Measurements from ENCODE around the gene MEG3. TPM values are rescaled to one million over a fixed set of nuclear protein-coding genes. Genes with fewer than 3 reads are reported as not detected.

The MEG3 gene
- total RNA-seq, 2 donors from 2014 or later = not detected

GRCh38 chr14:100822532-100823296 lies 3.2 kb upstream of the MEG3 start:
- Mint-ChIP-seq H3K9me3 (peaks cover 2 to 8% of the 10 kb centered on the region in 2 donors), H3K4me3 (no peak overlapping the region)

GRCh38 chr14:100823413-100824080 lies 2.4 kb upstream of the MEG3 start:
- peaks cover 1 to 4% of the 10 kb centered on the region in 2 donors for H3K36me3 Mint-ChIP-seq (ENCODE audit: insufficient read depth in 2 of 2)
- no peak overlapping the region for H3K27ac Mint-ChIP-seq
- peaks cover 3 to 9% of the 10 kb centered on the region in 2 donors for H3K9me3 Mint-ChIP-seq

More at GRCh38 chr14:100822532-100823296, 3.2 kb upstream of the MEG3 start:
- Mint-ChIP-seq H3K36me3 (ENCODE audit: insufficient read depth in 2 of 2) (peaks cover 0 to 4% of the 10 kb centered on the region in 2 donors), H3K4me1 (ENCODE audit: low read depth) (peaks cover 7% of the 10 kb centered on the region), H3K27me3 (ENCODE audit: low read depth) (peaks cover 33% of the 10 kb centered on the region), H3K27ac (no peak overlapping the region)
- ATAC-seq (replicated peaks in 1 of 2) = no peak
- DNase-seq = no peak

GRCh38 chr14:100824091-100824551 lies 1.8 kb upstream of the MEG3 start:
- DNase-seq (no peak), ATAC-seq (replicated peaks in 1 of 2) (no peak)
- Mint-ChIP-seq H3K27me3 (ENCODE audit: low read depth) (peaks cover 39% of the 10 kb centered on the region), H3K36me3 (ENCODE audit: insufficient read depth in 2 of 2) (peaks cover 3 to 6% of the 10 kb centered on the region in 2 donors), H3K4me3 (no peak overlapping the region), H3K27ac (no peak overlapping the region), H3K9me3 (peaks cover 5 to 11% of the 10 kb centered on the region in 2 donors), H3K4me1 (ENCODE audit: low read depth) (peaks cover 7% of the 10 kb centered on the region)

More at GRCh38 chr14:100823413-100824080, 2.4 kb upstream of the MEG3 start:
- Mint-ChIP-seq H3K4me3 (no peak overlapping the region), H3K27me3 (ENCODE audit: low read depth) (peaks cover 35% of the 10 kb centered on the region), H3K4me1 (ENCODE audit: low read depth) (peaks cover 7% of the 10 kb centered on the region)
- no peak for DNase-seq
- ATAC-seq (replicated peaks in 1 of 2) = no peak

DNA sequence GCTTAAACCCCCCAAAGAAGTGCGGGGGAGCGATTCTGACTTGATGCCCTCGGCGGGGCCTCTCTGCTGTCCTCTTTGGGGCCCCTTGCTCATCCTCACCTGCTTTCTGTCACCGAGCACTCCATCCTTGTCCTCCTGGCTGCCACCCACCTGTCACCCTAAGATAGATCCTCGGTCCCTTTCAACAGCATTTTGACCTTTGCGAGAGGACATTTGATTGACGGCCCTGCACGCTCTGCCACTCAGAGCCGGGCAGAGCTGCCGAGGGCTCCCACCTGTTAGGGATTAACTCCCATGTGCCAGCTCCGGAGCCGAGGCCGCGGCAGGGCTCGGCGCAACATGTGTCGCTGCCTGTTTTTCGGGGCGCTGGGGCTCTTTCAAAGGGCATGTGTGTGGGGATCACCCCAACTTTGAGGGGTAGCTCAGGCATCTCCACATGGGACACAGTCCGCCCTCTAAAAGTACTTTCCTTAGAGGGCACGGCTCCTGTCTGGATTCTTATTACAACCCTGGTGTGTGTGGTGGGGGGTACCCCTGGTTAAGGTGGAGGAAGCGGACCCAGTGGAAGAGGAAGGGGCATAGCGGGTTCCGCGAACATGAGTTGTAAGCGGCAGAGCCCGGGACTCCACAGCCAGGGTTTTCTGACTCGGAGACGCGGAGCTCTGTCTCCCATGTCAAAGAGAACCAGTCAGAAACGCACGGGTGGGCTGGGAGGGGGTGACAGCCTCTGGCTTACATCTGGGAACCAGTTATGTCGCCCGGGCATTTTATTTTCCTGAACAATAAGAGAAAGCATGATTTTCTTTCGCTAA lies 811 bp upstream of the MEG3 start:
- Mint-ChIP-seq H3K4me1 (ENCODE audit: low read depth) (peaks cover 7% of the 10 kb centered on the region), H3K36me3 (ENCODE audit: insufficient read depth in 2 of 2) (peaks cover 3 to 6% of the 10 kb centered on the region in 2 donors), H3K27me3 (ENCODE audit: low read depth) (peaks cover 39% of the 10 kb centered on the region), H3K4me3 (peak overlapping the region in 1 of 2 donors; percentile 52), H3K27ac (no peak overlapping the region), H3K9me3 (peaks cover 5 to 8% of the 10 kb centered on the region in 2 donors)
- ATAC-seq (replicated peaks in 1 of 2) = no peak
- no peak for DNase-seq

DNA sequence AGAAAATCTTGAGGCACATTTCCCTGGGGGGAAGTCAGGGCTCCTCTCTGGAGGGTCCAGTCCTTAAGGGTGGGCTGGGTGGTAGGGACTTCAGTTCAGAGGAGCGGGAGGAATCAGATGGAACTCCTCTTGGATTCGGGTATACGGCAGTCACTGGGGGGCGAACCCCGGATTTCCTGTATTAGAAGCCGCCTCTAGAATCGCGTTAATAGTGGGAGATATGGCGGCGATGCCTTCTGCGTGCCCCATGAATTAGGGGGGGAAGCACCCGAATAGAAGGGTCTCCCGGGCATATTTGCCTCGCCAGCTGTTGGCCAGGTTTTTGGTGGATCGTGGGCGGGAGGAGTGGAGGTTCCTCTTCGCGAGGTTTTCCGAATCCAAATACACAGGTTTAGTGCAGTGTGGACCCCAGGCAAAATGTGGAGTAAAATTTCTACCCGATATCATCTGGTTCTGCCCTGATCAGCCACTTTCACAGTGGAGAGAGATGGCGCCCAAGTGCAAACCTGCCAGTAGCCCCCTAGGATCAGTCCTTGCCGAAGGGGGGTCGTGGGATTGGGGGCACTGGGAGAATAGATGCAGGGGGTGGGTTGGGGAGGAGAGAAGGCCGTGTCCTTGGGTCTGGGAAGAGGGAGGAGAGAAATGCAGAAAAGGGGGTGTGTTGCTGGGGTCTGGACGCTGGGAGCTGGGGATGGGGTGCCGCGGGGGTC lies 628 bp downstream of the MEG3 start:
- peaks cover 5 to 8% of the 10 kb centered on the region in 2 donors for H3K9me3 Mint-ChIP-seq
- DNase-seq (no peak), ATAC-seq (replicated peaks in 1 of 2) (no peak)
- H3K4me3 Mint-ChIP-seq = peak overlapping the region; percentile 52 to 55
- peaks cover 3 to 6% of the 10 kb centered on the region in 2 donors for H3K36me3 Mint-ChIP-seq (ENCODE audit: insufficient read depth in 2 of 2)
- peaks cover 7% of the 10 kb centered on the region for H3K4me1 Mint-ChIP-seq (ENCODE audit: low read depth)
- H3K27me3 Mint-ChIP-seq (ENCODE audit: low read depth) = peaks cover 41% of the 10 kb centered on the region
- H3K27ac Mint-ChIP-seq = no peak overlapping the region

GRCh38 chr14:100827101-100828021 lies 1.4 kb downstream of the MEG3 start:
- H3K27me3 Mint-ChIP-seq (ENCODE audit: low read depth) = peaks cover 45% of the 10 kb centered on the region
- DNase-seq (no peak), ATAC-seq (replicated peaks in 1 of 2) (no peak)
- H3K36me3 Mint-ChIP-seq (ENCODE audit: insufficient read depth in 2 of 2) = peaks cover 3 to 6% of the 10 kb centered on the region in 2 donors
- peaks cover 7% of the 10 kb centered on the region for H3K4me1 Mint-ChIP-seq (ENCODE audit: low read depth)
- no peak overlapping the region for H3K27ac Mint-ChIP-seq
- H3K4me3 Mint-ChIP-seq = no peak overlapping the region
- peaks cover 5 to 8% of the 10 kb centered on the region in 2 donors for H3K9me3 Mint-ChIP-seq

DNA sequence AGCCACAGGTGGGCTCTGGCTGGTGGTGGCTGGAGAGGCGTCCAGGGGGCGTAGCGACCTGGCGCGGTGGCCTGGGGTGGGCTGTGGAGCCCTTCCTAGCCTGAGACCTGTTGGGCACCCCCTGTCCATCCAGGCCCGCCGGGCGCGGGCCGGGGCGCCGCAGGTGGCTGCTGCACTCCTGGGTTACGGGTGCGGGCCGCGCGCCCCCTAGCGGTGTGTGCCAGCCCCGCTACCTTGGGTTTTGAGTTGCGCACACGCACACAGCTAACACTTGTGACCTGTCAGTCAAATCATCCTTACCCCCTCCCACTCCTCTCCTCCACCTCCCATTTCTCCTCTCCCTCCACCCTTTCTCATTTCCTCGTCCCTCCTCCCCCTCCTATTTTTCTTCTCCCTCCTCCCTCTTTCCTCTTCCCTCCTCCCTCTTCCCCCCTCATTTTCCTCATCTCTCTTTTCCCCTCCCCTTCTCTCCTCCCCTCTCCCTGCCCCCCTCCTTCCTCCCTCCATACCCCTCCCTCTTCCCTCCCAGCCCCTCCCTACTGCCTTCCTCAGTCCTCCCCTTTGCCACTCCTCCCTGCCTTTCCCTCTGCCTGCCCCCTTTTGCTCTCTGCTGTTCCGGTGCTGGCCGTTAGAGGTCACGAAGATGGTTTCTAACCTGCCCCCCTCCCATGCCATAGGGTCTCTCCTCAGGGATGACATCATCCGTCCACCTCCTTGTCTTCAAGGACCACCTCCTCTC lies 2.3 kb downstream of the MEG3 start:
- peaks cover 7% of the 10 kb centered on the region for H3K4me1 Mint-ChIP-seq (ENCODE audit: low read depth)
- H3K27ac Mint-ChIP-seq = no peak overlapping the region
- DNase-seq (no peak), ATAC-seq (replicated peaks in 1 of 2) (no peak)
- peaks cover 3 to 6% of the 10 kb centered on the region in 2 donors for H3K36me3 Mint-ChIP-seq (ENCODE audit: insufficient read depth in 2 of 2)
- H3K9me3 Mint-ChIP-seq = peaks cover 5 to 8% of the 10 kb centered on the region in 2 donors
- no peak overlapping the region for H3K4me3 Mint-ChIP-seq
- H3K27me3 Mint-ChIP-seq (ENCODE audit: low read depth) = peaks cover 44% of the 10 kb centered on the region

DNA sequence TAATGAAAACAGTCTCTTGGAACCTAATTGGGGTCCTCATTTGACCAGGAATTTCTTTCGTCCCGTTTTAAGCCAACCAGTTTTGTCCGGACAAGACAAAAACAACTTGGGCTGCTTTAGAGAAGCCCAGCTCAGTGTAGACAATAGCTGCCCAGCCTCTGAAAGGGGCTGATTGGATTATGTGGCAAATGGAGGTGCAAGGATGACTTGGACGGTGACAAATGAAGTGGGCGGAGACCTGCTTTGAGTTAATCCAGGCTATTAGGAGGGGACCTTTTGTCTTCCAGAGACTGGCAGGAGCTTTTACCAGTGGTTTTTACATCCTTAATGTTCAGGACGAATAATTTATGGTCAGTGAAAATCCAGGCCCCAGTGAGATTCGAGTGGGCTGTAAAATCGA lies 4.8 kb downstream of the MEG3 start:
- Mint-ChIP-seq H3K4me3 (no peak overlapping the region), H3K36me3 (ENCODE audit: insufficient read depth in 2 of 2) (peaks cover 3 to 6% of the 10 kb centered on the region in 2 donors), H3K4me1 (ENCODE audit: low read depth) (no peaks in the 10 kb centered on the region), H3K27me3 (ENCODE audit: low read depth) (peaks cover 29% of the 10 kb centered on the region), H3K9me3 (peaks cover 5 to 8% of the 10 kb centered on the region in 2 donors), H3K27ac (no peak overlapping the region)
- DNase-seq (no peak), ATAC-seq (replicated peaks in 1 of 2) (no peak)

DNA sequence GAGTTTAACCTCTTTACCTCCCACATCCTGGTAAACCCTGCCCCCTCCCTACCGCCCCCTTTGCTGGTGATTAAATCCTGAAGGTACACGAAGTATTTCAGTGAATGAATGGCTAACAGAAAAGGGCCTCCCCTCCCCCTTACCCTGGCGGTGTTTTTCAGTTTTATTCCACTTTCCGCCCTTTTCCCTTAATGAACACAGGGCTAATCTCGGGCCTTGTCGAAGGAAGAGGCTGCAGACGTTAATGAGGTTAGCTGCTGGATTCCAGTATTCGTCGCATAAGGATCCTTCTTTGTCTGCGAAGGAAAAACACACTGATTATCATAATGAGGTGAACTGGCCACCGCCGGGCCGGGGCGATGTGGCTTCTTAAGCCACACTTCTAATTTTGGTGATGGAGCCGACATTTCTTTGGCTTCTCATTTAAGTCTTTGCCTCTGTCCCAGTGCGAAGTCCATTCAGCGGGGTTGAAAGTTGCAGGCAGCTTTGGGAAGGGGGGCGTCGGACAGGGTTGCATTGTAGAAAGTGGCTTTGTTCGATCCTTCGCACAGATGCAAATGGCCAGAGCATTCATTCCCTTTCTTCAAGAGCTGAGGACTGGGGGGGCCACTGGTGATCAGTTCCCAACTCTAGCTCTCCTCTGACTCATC lies 6.5 kb downstream of the MEG3 start:
- H3K27ac Mint-ChIP-seq = no peak overlapping the region
- peaks cover 14% of the 10 kb centered on the region for H3K27me3 Mint-ChIP-seq (ENCODE audit: low read depth)
- no peaks in the 10 kb centered on the region for H3K4me1 Mint-ChIP-seq (ENCODE audit: low read depth)
- ATAC-seq (replicated peaks in 1 of 2) (no peak), DNase-seq (no peak)
- H3K9me3 Mint-ChIP-seq = peaks cover 3 to 6% of the 10 kb centered on the region in 2 donors
- no peak overlapping the region for H3K4me3 Mint-ChIP-seq
- H3K36me3 Mint-ChIP-seq (ENCODE audit: insufficient read depth in 2 of 2) = peaks cover 3 to 4% of the 10 kb centered on the region in 2 donors

GRCh38 chr14:100834082-100834793 lies 8.3 kb downstream of the MEG3 start:
- H3K27me3 Mint-ChIP-seq (ENCODE audit: low read depth) = peaks cover 7% of the 10 kb centered on the region
- H3K36me3 Mint-ChIP-seq (ENCODE audit: insufficient read depth in 2 of 2) = no peaks in the 10 kb centered on the region
- H3K27ac Mint-ChIP-seq = no peak overlapping the region

More at GRCh38 chr14:100834082-100834793, 8.3 kb downstream of the MEG3 start:
- Mint-ChIP-seq H3K4me3 (no peak overlapping the region), H3K9me3 (no peaks in the 10 kb centered on the region), H3K4me1 (ENCODE audit: low read depth) (no peaks in the 10 kb centered on the region)
- DNase-seq (no peak), ATAC-seq (replicated peaks in 1 of 2) (no peak)
